KOPT-K1 (cell line): Measurements from ENCODE around the gene ITGA3.

Source experiments
- H3K27ac ChIP-seq: fragments of 200-600 bp; sonication (generic); 2 replicates; pipeline ENCODE4 v1.5.1; 2016; ENCODE audit warnings: antibody characterized with exemption, mild to moderate bottlenecking, low read depth, low read length; ENCODE audit not compliant: poor library complexity, severe bottlenecking
- H3K36me3 ChIP-seq: fragments of 200-600 bp; sonication (generic); 2 replicates; pipeline ENCODE4 v1.5.1; 2017; ENCODE audit warnings: antibody characterized with exemption, mild to moderate bottlenecking, low read length, moderate library complexity; ENCODE audit not compliant: insufficient read depth
- H3K9me3 ChIP-seq: fragments of 200-600 bp; sonication (generic); 2 replicates; pipeline ENCODE4 v1.5.1; 2017; ENCODE audit warnings: antibody characterized with exemption, low read length, mild to moderate bottlenecking; ENCODE audit not compliant: insufficient read depth, poor library complexity, severe bottlenecking

The ITGA3 gene

GRCh38 chr17:50087246-50087911, 31.5 kb downstream of the ITGA3 start:
- no peaks in the 10 kb centered on the region for H3K36me3 ChIP-seq
- no peaks in the 10 kb centered on the region for H3K9me3 ChIP-seq
- no peak overlapping the region for H3K27ac ChIP-seq

- Histone ChIP-seq H3K9me3 (no peaks in the 10 kb centered on the region), H3K36me3 (no peaks in the 10 kb centered on the region), H3K27ac (no peak overlapping the region)
Observed at GRCh38 chr17:50087912-50088405, 32.0 kb downstream of the ITGA3 start.

GRCh38 chr17:50088952-50089825, 33.3 kb downstream of the ITGA3 start:
- no peak overlapping the region for H3K27ac ChIP-seq
- H3K36me3 ChIP-seq: no peaks in the 10 kb centered on the region
- H3K9me3 ChIP-seq: no peaks in the 10 kb centered on the region

GRCh38 chr17:50090071-50090470, 34.2 kb downstream of the ITGA3 start:
- Histone ChIP-seq H3K9me3 (no peaks in the 10 kb centered on the region), H3K27ac (no peak overlapping the region), H3K36me3 (no peaks in the 10 kb centered on the region)

- Histone ChIP-seq H3K9me3 (no peaks in the 10 kb centered on the region), H3K36me3 (no peaks in the 10 kb centered on the region), H3K27ac (no peak overlapping the region)
Observed at GRCh38 chr17:50090971-50091917, 35.3 kb downstream of the ITGA3 start.

- Histone ChIP-seq H3K9me3 (no peaks in the 10 kb centered on the region), H3K36me3 (no peaks in the 10 kb centered on the region), H3K27ac (no peak overlapping the region)
Observed at GRCh38 chr17:50091918-50092285, 36.0 kb downstream of the ITGA3 start.

- no peak overlapping the region for H3K27ac ChIP-seq
- no peaks in the 10 kb centered on the region for H3K9me3 ChIP-seq
- H3K36me3 ChIP-seq: no peaks in the 10 kb centered on the region
Observed at GRCh38 chr17:50093246-50093645, 37.3 kb downstream of the ITGA3 start.

- Histone ChIP-seq H3K36me3 (no peaks in the 10 kb centered on the region), H3K27ac (no peak overlapping the region), H3K9me3 (no peaks in the 10 kb centered on the region)
Observed at GRCh38 chr17:50093807-50094206, 37.9 kb downstream of the ITGA3 start.

GRCh38 chr17:50094243-50094752, 38.4 kb downstream of the ITGA3 start:
- Histone ChIP-seq H3K9me3 (no peaks in the 10 kb centered on the region), H3K27ac (no peak overlapping the region), H3K36me3 (no peaks in the 10 kb centered on the region)

- H3K27ac ChIP-seq: peak within 1 kb of the TSS; percentile 26
- no peaks in the 10 kb centered on the region for H3K9me3 ChIP-seq
- no peaks in the 10 kb centered on the region for H3K36me3 ChIP-seq
Observed at GRCh38 chr17:50094753-50095619, 39.1 kb downstream of the ITGA3 start, which contains the start of gene PDK2. Gene PDK2 (plus strand): TSS chr17:50095351. CDS start chr17:50095436, 85 bp downstream.

GRCh38 chr17:50095626-50096037, 39.7 kb downstream of the ITGA3 start:
- peak overlapping the region; percentile 26 for H3K27ac ChIP-seq
- no peaks in the 10 kb centered on the region for H3K9me3 ChIP-seq
- no peaks in the 10 kb centered on the region for H3K36me3 ChIP-seq

- Histone ChIP-seq H3K27ac (no peak overlapping the region), H3K9me3 (no peaks in the 10 kb centered on the region), H3K36me3 (no peaks in the 10 kb centered on the region)
Observed at GRCh38 chr17:50096092-50096491, 40.2 kb downstream of the ITGA3 start.

- Histone ChIP-seq H3K9me3 (no peaks in the 10 kb centered on the region), H3K36me3 (no peaks in the 10 kb centered on the region), H3K27ac (no peak overlapping the region)
Observed at GRCh38 chr17:50096758-50097157, 40.8 kb downstream of the ITGA3 start.

- H3K27ac ChIP-seq: no peak overlapping the region
- no peaks in the 10 kb centered on the region for H3K36me3 ChIP-seq
- no peaks in the 10 kb centered on the region for H3K9me3 ChIP-seq
Observed at GRCh38 chr17:50097455-50097854, 41.5 kb downstream of the ITGA3 start.
